C1 segment of cervical spinal cord (tissue), 14 donors: ENCODE results near the gene FKBP15.
"Not testable (repeated sequence)": the region's sequence is repeated elsewhere in the genome, so short reads cannot be mapped to it uniquely, and the experiment has no call there.

Source experiments
- DNase-seq, 14 donors: peaks; one replicate each; lab custom pipeline; 2025; lab: John Stamatoyannopoulos, UW

FKBP15 gene

GRCh38 chr9:113237026-113237425 is 15.9 kb upstream of the FKBP15 start:
- no peak for DNase-seq

- not testable (repeated sequence) for DNase-seq
Observed at GRCh38 chr9:113235701-113236255, 14.7 kb upstream of the FKBP15 start.

- no peak for DNase-seq
Observed at GRCh38 chr9:113231701-113232100, 10.6 kb upstream of the FKBP15 start.

GRCh38 chr9:113228130-113228665 is 7.1 kb upstream of the FKBP15 start:
- DNase-seq: no peak

- no peak for DNase-seq
Observed at GRCh38 chr9:113227436-113227835, 6.4 kb upstream of the FKBP15 start.

- no peak for DNase-seq
Observed at GRCh38 chr9:113223963-113224362, 2.9 kb upstream of the FKBP15 start.

GRCh38 chr9:113222482-113222841 is 1.4 kb upstream of the FKBP15 start:
- no peak for DNase-seq

GRCh38 chr9:113221800-113222481 is 864 bp upstream of the FKBP15 start:
- DNase-seq: peak in 1 of 14 donors; percentile 20

GRCh38 chr9:113220467-113221002 is 542 bp downstream of the FKBP15 start:
- DNase-seq: no peak

GRCh38 chr9:113219969-113220368 is 1.1 kb downstream of the FKBP15 start:
- DNase-seq: no peak

GRCh38 chr9:113219186-113219936 is 1.7 kb downstream of the FKBP15 start:
- DNase-seq: no peak

GRCh38 chr9:113216406-113216805 is 4.7 kb downstream of the FKBP15 start:
- no peak for DNase-seq

GRCh38 chr9:113215132-113215531 is 5.9 kb downstream of the FKBP15 start:
- no peak for DNase-seq

- peak in 2 of 14 donors; percentile 1 to 6 for DNase-seq
Observed at GRCh38 chr9:113210815-113211214, 10.3 kb downstream of the FKBP15 start.

GRCh38 chr9:113205861-113206260 is 15.2 kb downstream of the FKBP15 start:
- no peak for DNase-seq

- DNase-seq: no peak
Observed at GRCh38 chr9:113205432-113205831, 15.6 kb downstream of the FKBP15 start.

GRCh38 chr9:113199683-113200329 is 21.3 kb downstream of the FKBP15 start:
- no peak for DNase-seq

- DNase-seq: no peak
Observed at GRCh38 chr9:113192455-113192854, 28.6 kb downstream of the FKBP15 start.

GRCh38 chr9:113187929-113188595 is 33.0 kb downstream of the FKBP15 start:
- DNase-seq: peak in 6 of 14 donors; percentile 10 to 48 (median 34)

GRCh38 chr9:113186137-113186755 is 34.8 kb downstream of the FKBP15 start:
- no peak for DNase-seq

GRCh38 chr9:113185271-113185670 is 35.8 kb downstream of the FKBP15 start:
- DNase-seq: no peak
